ENCODE results near the gene TPRKB.
"Not testable (repeated sequence)": the region's sequence is repeated elsewhere in the genome, so short reads cannot be mapped to it uniquely, and the experiment has no call there.

Gene TPRKB

DNA sequence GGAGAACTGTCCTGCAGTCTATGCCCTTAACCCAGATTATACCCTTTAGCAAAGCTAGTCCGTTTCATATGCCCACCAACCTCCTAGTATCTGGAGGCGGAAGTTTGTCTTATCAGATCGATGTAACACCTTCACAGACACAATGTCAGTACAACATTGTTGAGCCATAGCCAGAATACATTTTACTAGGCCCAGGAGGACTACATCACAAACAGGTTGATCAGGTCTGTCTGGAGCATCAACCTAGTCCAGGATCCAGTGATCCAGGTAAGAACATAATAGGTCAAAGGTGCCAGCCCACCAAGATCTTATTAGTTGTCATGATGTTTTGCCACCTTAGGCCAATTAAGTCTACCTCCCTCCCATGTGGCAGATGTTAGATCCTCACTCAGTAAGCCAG, 2.0 kb upstream of the TPRKB start:
- no peak for DNase-seq (ENCODE audit: low spot score)

DNA sequence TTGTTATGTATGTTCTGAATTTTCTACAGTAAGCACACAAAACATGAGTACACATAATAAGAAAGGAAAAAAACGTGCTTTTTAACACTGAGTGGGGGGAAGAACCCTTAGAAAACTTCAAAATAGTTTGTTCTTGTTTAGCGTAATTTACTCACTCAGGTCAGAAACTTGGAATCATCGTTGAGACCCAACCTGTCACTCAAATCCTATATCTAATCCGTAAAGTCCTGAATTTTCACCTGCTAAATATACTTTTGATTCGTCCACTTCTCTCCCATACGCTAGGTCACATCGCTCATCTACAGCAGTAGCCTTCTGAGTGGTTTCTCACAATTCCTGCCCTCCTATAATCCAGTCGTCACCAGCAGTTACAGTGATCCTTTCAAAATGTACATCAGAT, 767 bp downstream of the TPRKB start:
- DNase-seq (ENCODE audit: low spot score), result no peak

- DNase-seq (ENCODE audit: low spot score), result no peak
Measured at GRCh38 chr2:73730810-73731209, 6.3 kb downstream of the TPRKB start.

DNA sequence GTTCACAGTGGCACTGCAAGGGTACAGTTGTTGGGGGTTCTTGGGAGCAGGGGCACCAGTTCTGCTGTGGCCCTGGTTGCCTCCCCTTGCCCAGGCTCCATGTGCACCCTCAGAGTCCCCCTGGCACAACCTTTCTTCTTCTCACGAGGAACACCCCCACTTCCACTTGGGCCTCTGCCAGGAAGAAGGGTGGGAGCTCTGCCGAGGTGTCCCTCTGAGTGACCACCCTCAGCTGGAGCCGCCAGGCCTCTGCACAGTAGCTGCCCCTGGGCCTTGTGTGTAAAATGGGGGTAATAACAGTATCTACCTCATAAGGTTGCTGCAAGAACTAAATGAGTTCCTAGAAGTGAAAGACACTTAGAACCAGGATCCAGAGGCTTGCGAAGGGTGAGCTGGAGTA, 8.4 kb downstream of the TPRKB start:
- DNase-seq (ENCODE audit: low spot score), result no peak

DNA sequence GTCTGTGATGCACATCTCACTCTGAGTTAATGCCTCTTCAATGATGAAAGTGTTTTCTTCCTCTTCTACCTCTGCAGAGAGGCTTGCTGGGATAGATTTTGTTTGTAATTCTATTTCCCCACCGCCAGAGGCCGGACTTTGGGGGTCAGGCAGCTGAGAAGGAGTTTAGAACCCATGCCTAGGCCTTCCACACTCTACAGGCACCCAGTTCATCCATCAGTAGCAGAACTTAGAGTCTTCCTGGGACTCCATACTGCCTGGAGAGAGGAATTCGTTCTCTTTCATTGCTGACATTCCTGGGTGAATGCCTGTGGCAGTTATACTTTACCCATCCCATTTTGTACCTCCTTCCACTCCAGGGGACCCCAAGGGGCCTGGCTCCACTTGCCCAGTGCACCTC, 9.1 kb downstream of the TPRKB start:
- no peak for DNase-seq (ENCODE audit: low spot score)

- DNase-seq (ENCODE audit: low spot score), result not testable (repeated sequence)
Measured at GRCh38 chr2:73726657-73727056, 10.5 kb downstream of the TPRKB start.

DNA sequence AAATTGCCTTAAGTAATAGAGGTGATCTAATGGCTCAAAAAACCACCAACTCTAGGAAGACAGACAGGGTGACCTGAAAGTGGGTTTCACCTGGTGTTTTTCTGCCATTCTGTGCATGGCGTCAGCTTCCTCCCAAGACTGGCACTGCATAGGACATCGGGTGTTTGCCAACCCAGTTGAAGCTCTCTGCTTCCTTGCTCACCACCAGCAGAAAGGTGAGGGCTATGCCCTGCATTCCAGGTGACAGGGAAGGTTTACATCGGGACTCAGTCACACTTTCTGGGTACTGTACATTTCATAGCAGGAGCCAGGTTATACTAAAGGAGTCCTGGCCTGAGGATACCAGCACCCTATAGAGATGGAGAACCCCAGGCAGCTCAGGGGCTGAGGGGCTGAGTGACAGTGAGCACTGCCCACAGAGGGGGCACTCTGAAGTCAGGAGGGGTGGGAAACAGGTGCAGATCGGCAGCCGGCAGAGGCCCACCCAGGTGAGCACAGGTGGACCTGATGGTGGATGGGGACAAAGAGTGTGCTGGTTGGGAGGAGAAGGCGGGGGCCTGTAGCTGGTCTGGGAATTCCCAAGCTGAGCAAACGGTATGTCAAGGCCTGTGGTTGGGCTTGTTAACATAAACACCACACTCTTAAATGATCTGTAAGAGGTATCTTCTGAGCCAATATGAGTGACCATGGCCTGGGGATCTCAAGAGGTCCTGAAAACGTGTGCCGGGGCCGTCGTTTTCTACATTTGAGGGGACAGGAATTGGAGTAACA, 18.1 kb downstream of the TPRKB start:
- DNase-seq (ENCODE audit: low spot score), result no peak

DNA sequence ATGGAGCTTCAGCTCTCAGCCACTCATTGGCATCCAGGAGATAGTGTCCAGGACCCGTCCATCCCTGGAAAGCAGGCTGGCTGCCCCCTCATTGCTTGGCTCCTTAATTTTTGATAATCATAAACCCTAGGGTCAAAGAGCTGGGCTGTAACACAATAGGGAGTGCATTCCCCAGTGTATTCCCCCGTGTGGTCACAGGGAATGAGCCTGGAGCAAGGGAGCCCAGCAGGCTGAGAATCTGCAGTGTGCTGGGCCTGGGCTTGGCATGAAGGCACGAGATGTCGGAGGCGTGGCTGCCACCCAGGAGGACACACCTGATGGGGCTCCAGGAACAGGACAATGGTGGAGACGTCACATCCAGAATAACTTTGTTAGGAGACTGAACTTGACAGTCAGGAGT, 18.7 kb downstream of the TPRKB start:
- no peak for DNase-seq (ENCODE audit: low spot score)

GRCh38 chr2:73717695-73718094, 19.4 kb downstream of the TPRKB start:
- DNase-seq (ENCODE audit: low spot score), result not testable (repeated sequence)

- no peak for DNase-seq (ENCODE audit: low spot score)
Measured at GRCh38 chr2:73717251-73717606, 19.9 kb downstream of the TPRKB start.

- no peak for DNase-seq (ENCODE audit: low spot score)
Measured at GRCh38 chr2:73716543-73717250, 20.4 kb downstream of the TPRKB start.

- DNase-seq (ENCODE audit: low spot score), result no peak
Measured at GRCh38 chr2:73714091-73714490, 23.1 kb downstream of the TPRKB start.

GRCh38 chr2:73708527-73708926, 28.6 kb downstream of the TPRKB start:
- DNase-seq (ENCODE audit: low spot score), result no peak

DNA sequence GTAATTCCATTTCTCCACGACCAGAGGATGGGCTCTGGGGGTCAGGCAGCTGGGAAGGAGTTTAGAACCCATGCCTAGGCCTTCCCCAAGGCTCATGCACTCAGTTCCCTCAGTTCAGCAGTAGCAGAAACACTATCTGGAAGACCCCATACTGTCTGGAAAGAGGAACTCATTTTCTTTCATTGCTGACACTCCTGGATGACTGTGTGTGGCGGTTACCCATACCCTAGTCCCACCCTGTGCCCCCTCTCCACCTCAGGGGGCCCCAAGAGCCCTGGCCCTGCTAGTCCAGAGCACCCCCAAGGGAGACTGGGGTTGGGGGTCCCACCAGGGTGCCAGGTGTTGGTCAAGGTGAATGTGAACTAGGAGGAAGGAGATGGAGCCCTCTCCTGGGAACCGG, 29.5 kb downstream of the TPRKB start:
- DNase-seq (ENCODE audit: low spot score), result no peak

DNA sequence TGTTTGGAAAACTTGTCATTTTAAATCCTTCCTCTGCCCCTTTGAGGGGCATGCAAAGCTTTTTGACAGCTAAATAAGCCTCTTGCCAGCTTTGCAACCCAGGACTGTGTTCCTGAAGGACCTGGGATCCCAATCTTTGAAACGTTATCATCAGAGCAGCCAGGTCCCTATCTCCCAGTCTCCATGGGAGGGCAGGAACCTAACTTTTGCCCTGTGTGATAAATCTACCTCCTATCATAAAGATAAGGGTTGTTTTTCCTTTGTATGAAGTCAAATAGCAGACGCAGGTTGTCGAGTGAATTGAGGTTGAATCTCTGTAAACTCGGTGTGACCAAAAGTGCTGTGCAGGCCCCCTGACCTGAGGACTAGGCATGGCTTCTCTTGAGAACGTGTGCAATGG, 30.1 kb downstream of the TPRKB start:
- no peak for DNase-seq (ENCODE audit: low spot score)

GRCh38 chr2:73705091-73705490, 32.1 kb downstream of the TPRKB start:
- DNase-seq (ENCODE audit: low spot score), result no peak

DNA sequence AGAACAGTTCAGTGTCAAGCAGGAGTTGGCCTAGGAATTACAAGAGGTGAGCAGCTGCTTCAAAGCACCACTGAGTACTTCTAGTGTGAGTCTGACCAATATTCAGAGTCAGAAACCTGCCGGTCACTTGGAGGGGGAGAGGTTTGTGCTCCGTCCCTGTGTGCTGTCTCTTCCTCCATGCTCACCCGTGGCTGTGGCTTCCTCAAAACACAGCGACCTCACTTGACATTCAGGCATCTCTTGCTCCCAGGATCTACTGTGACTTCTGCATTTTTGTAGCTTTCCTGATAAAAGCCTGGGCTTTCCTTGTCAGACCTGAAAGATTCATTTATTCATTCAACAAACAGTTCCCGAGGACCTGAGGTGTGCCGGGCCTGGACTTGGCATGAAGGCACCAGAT, 32.9 kb downstream of the TPRKB start:
- DNase-seq (ENCODE audit: low spot score), result no peak

DNA sequence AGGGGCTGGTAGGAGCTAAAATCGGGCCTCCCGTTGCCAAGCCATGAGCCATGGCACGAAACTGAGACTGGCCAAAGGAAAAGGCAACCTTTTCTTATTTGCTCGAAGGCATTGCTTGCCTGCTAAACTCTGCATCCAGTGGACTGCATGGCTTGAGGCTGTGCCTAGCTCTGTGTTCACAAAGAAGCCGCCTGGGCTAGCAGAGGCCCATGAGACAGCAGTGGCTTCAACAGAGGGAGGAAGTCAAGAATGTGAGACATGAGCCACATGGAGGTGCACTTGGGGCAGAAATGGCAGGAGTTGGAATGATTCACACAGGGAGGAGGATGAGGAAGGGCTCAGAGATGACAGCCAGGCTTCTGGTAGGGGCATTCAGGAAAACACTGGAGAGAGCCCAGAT, 33.5 kb downstream of the TPRKB start:
- no peak for DNase-seq (ENCODE audit: low spot score)

DNA sequence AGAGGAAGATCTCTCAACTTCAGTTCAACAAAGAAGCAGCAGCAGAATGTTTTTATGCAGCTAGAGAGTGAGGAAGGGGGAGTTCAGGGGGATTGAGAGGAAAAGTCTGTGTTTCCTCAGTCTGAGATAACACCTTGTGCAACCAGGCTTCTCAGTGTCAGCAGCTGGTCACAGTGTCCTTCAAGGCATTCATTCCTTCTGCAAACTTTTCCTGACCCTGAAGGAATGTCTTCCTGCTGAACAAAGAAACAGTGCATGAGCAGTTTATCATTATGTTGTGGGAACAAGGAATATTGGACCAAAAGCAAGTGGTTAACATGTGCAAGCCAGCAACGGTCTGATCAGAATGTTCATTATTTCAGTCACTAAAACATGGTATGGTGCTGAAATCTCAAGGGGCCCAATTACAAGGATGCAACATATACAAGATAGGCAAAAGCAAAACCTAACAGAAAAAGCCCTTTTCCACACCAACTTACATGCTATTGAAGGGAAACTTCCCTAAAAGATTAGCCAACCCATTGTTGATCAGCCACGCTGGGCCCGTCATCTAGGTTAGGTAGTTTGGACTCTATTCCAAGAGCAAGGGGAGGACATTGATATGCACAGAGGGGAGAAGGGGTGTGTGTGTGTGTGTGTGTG, 34.2 kb downstream of the TPRKB start:
- not testable (repeated sequence) for DNase-seq (ENCODE audit: low spot score)

DNA sequence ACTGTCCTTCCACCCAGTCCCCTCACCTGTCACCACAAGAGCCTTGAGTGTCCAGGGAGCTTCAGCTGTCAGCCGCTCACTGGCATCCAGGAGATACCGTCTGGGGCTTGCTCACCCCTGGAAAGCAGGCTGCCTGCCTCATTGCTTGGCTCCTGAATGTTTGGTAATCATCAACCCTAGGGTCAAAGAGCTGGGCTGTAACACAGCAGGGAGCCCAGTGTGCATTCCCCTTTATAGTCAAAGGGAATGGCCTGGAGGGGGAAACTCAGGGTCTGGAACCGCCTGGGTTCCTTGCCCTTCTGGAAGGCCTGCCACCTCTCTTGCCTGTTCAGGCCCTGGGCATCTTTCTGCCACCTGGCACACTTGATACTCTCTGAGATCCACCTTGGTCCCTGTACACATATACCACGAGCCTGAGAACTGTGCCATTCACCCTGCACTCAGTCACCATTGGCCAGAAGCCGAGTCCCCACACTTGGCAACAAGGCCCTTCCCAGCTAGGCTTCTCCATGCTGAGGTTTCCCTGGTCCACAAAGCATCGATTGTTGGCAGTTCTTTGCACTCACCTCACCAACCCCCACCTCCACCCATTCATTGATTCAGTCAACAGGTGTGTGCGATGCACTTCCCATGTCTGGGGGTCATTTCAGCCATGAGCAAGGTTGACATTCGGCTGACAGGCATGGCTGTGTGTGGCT, 35.0 kb downstream of the TPRKB start:
- no peak for DNase-seq (ENCODE audit: low spot score)

GRCh38 chr2:73701448-73701765, 35.7 kb downstream of the TPRKB start:
- not testable (repeated sequence) for DNase-seq (ENCODE audit: low spot score)

GRCh38 chr2:73700661-73701447, 36.3 kb downstream of the TPRKB start:
- DNase-seq (ENCODE audit: low spot score), result no peak

Measured in CD4-positive, alpha-beta T cell treated with Interleukin-2 at 100 ng/mL for 4 hours (primary cell).